Neural cell (in vitro differentiated cells): Measurements from ENCODE around the gene NR2F1-AS1. TPM values are rescaled to one million over a fixed set of nuclear protein-coding genes. Genes with fewer than 3 reads are reported as not detected.

Experiments used
- H2AFZ ChIP-seq: fragments of 200-600, 300-800 bp; sonication (generic), shearing (Covaris generic); 2 replicates; pipeline ENCODE4 v1.6.0; 2014; ENCODE audit warnings: low read depth, mild to moderate bottlenecking, antibody characterized with exemption, low read length, moderate library complexity
- H3F3A ChIP-seq: fragments of 200-600 bp; shearing (Covaris generic); 2 replicates; pipeline ENCODE4 v1.6.1; 2016; ENCODE audit warnings: mild to moderate bottlenecking, moderate library complexity, mixed read lengths, antibody characterized with exemption, low read length; ENCODE audit not compliant: insufficient read depth, poor library complexity, severe bottlenecking
- H3K27ac ChIP-seq: fragments of 200-600, 300-800 bp; sonication (generic), shearing (Covaris generic); 2 replicates; pipeline ENCODE4 v1.5.1; 2014; ENCODE audit warnings: mild to moderate bottlenecking, low read length, moderate library complexity
- H3K27me3 ChIP-seq: fragments of 300-800, 200-600 bp; sonication (generic), shearing (Covaris generic); 2 replicates; pipeline ENCODE4 v1.6.0; 2014; ENCODE audit warnings: mild to moderate bottlenecking, low read depth, low read length, moderate library complexity; ENCODE audit not compliant: insufficient read depth
- H3K36me3 ChIP-seq: fragments of 300-800, 200-600 bp; sonication (generic), shearing (Covaris generic); 2 replicates; pipeline ENCODE4 v1.5.1; 2014; ENCODE audit warnings: mild to moderate bottlenecking, antibody characterized with exemption, low read length, moderate library complexity; ENCODE audit not compliant: insufficient read depth
- H3K4me2 ChIP-seq: fragments of 300-800, 200-600 bp; sonication (generic), shearing (Covaris generic); 2 replicates; pipeline ENCODE4 v1.6.0; 2014; ENCODE audit warnings: mild to moderate bottlenecking, low read length
- H3K4me3 ChIP-seq: fragments of 300-800, 200-600 bp; sonication (generic), shearing (Covaris generic); 2 replicates; pipeline ENCODE4 v1.5.1; 2014; ENCODE audit warnings: mild to moderate bottlenecking, low read length, moderate library complexity
- H3K79me2 ChIP-seq: fragments of 200-600 bp; shearing (Covaris generic); replicated peaks from 2 replicates; pipeline ENCODE4 v1.6.0; 2014; ENCODE audit warnings: mild to moderate bottlenecking, low read length, moderate library complexity; ENCODE audit not compliant: insufficient read depth
- H3K9ac ChIP-seq: fragments of 300-800, 200-600 bp; sonication (generic), shearing (Covaris generic); 2 replicates; pipeline ENCODE4 v1.6.1; 2016; ENCODE audit warnings: mild to moderate bottlenecking, low read length, mixed read lengths
- H3K9me2 ChIP-seq: fragments of 200-600 bp; shearing (Covaris generic); 2 replicates; pipeline ENCODE4 v1.6.1; 2016; ENCODE audit warnings: mild to moderate bottlenecking, low read length, mixed read lengths; ENCODE audit not compliant: insufficient read depth
- H3K9me3 ChIP-seq: fragments of 200-600, 300-800 bp; sonication (generic), shearing (Covaris generic); 2 replicates; pipeline ENCODE4 v1.6.1; 2016; ENCODE audit warnings: mild to moderate bottlenecking, mixed run types, low read length, moderate library complexity, mixed read lengths
- H4K20me1 ChIP-seq: fragments of 200-600 bp; shearing (Covaris generic); 2 replicates; pipeline ENCODE4 v1.6.1; 2016; ENCODE audit warnings: mild to moderate bottlenecking, mixed run types; ENCODE audit not compliant: insufficient read depth
- CTCF ChIP-seq: fragments of 450-650 bp; IDR thresholded peaks from 2 replicates; pipeline ENCODE4 v1.5.1; 2014; ENCODE audit warnings: antibody characterized with exemption, mild to moderate bottlenecking, moderate library complexity; ENCODE audit not compliant: poor library complexity, severe bottlenecking
- EP300 ChIP-seq: fragments of 450-650 bp; conservative IDR thresholded peaks from 2 replicates; pipeline ENCODE4 v1.6.1; 2014; ENCODE audit warnings: antibody characterized with exemption, mild to moderate bottlenecking, moderate library complexity; ENCODE audit not compliant: poor library complexity, severe bottlenecking
- EZH2 ChIP-seq: fragments of 200-600, 300-800 bp; shearing (Covaris generic), sonication (generic); IDR thresholded peaks from 2 replicates; pipeline ENCODE4 v1.6.1; 2014; ENCODE audit warnings: antibody characterized with exemption, low read length, borderline replicate concordance, mild to moderate bottlenecking; ENCODE audit not compliant: insufficient read depth, poor library complexity, severe bottlenecking
- MXI1 ChIP-seq: fragments of 450-650 bp; conservative IDR thresholded peaks from 2 replicates; pipeline ENCODE4 v1.6.1; 2014; ENCODE audit warnings: antibody characterized with exemption, mild to moderate bottlenecking; ENCODE audit not compliant: poor library complexity, severe bottlenecking
- POLR2AphosphoS5 ChIP-seq: IDR thresholded peaks from 2 replicates; pipeline ENCODE4 v1.6.1; 2012
- RAD21 ChIP-seq: fragments of 450-650 bp; conservative IDR thresholded peaks from 2 replicates; pipeline ENCODE4 v1.6.1; 2014; ENCODE audit warnings: antibody characterized with exemption, mild to moderate bottlenecking, moderate library complexity
- REST ChIP-seq: IDR thresholded peaks from 2 replicates; pipeline ENCODE4 v1.6.1; 2012; ENCODE audit warnings: borderline replicate concordance
- SMC3 ChIP-seq: fragments of 450-650 bp; conservative IDR thresholded peaks from 2 replicates; pipeline ENCODE4 v1.6.1; 2014; ENCODE audit warnings: antibody characterized with exemption, mild to moderate bottlenecking, moderate library complexity; ENCODE audit not compliant: poor library complexity
- TAF1 ChIP-seq: IDR thresholded peaks from 2 replicates; pipeline ENCODE4 v1.6.1; 2012; ENCODE audit warnings: low read depth
- polyA plus RNA-seq: library from polyadenylated mRNA; depleted of rRNA; stranded (reverse); fragments of >200 nt; gene quantifications from 2 replicates; pipeline ENCODE4 v1.2.3, GENCODE V29; 2014

The NR2F1-AS1 gene
- polyA plus RNA-seq, 1 donor from 2014 or later, result 0.24 TPM

GRCh38 chr5:93406971-93407401 lies 174.0 kb downstream of the NR2F1-AS1 start:
- no peak overlapping the region for H3K9ac ChIP-seq
- H3K4me3 ChIP-seq, result peak overlapping the region; percentile 37
- no peak overlapping the region for H2AFZ ChIP-seq
- H3K9me3 ChIP-seq, result no peaks in the 10 kb centered on the region
- H3K4me2 ChIP-seq, result no peak overlapping the region
- no peak overlapping the region for H3K27ac ChIP-seq
- peaks cover 8% of the 10 kb centered on the region for H3F3A ChIP-seq
- H4K20me1 ChIP-seq, result no peaks in the 10 kb centered on the region
- no peaks in the 10 kb centered on the region for H3K79me2 ChIP-seq
- H3K36me3 ChIP-seq, result no peaks in the 10 kb centered on the region
- H3K27me3 ChIP-seq, result no peaks in the 10 kb centered on the region
- no peaks in the 10 kb centered on the region for H3K9me2 ChIP-seq
- TF ChIP-seq TAF1 (no peak), REST (no peak), EZH2 (no peak), POLR2AphosphoS5 (no peak), MXI1 (no peak), EP300 (no peak), RAD21 (no peak), CTCF (no peak), SMC3 (no peak)

GRCh38 chr5:93404246-93404645 lies 176.8 kb downstream of the NR2F1-AS1 start:
- Histone ChIP-seq H3F3A (peaks cover 8% of the 10 kb centered on the region), H3K9ac (no peak overlapping the region), H3K79me2 (no peaks in the 10 kb centered on the region), H3K9me2 (no peaks in the 10 kb centered on the region), H3K4me3 (no peak overlapping the region), H2AFZ (no peak overlapping the region), H3K27me3 (no peaks in the 10 kb centered on the region), H3K9me3 (no peaks in the 10 kb centered on the region), H3K4me2 (no peak overlapping the region), H4K20me1 (no peaks in the 10 kb centered on the region), H3K36me3 (no peaks in the 10 kb centered on the region), H3K27ac (no peak overlapping the region)
- no peak for TF ChIP-seq TAF1
- no peak for TF ChIP-seq POLR2AphosphoS5
- TF ChIP-seq MXI1, result no peak
- no peak for TF ChIP-seq RAD21
- no peak for TF ChIP-seq EZH2
- no peak for TF ChIP-seq SMC3
- TF ChIP-seq REST, result no peak
- TF ChIP-seq EP300, result no peak
- TF ChIP-seq CTCF, result no peak
